Measurements from ENCODE around the gene PCDHGA11.
"Not testable (repeated sequence)": the region's sequence is repeated elsewhere in the genome, so short reads cannot be mapped to it uniquely, and the experiment has no call there.

- TF ChIP-seq EZH2phosphoT487 (IDR thresholded peaks at IDR 0.05; ENCODE audit: borderline replicate concordance, low read length); CTCF (conservative IDR thresholded peaks at IDR 0.05; ENCODE audit: low read depth, low read length); EZH2 (IDR thresholded peaks at IDR 0.05; ENCODE audit: low read length, unreplicated experiment): not testable (repeated sequence)
Measured at GRCh38 chr5:141414548-141415274, 6.1 kb upstream of the PCDHGA11 start.

Measured in PC-3 (cell line).